Measurements from ENCODE around the gene CST3. TPM values are rescaled to one million over a fixed set of nuclear protein-coding genes. Genes with fewer than 3 reads are reported as not detected.
"Not testable (repeated sequence)": the region's sequence is repeated elsewhere in the genome, so short reads cannot be mapped to it uniquely, and the experiment has no call there.

Gene CST3
- 100 to 1,000 TPM; 131 to 207 (median 167) TPM for polyA plus RNA-seq (ENCODE audit: insufficient read length in 4 of 4)

GRCh38 chr20:23637282-23638221 is at the start of gene CST3:
CST3 (minus strand) TSS chr20:23637955; CDS start chr20:23637862, 93 bp downstream.
- peak; percentile 29 to 75 (median 58) for DNase-seq (ENCODE audit: low read depth in 4 of 4, low spot score in 2 of 4)

GRCh38 chr20:23686046-23686750 is 48.4 kb upstream of the CST3 start:
- DNase-seq (ENCODE audit: low read depth in 4 of 4, low spot score in 2 of 4) = no peak

- not testable (repeated sequence) for DNase-seq (ENCODE audit: low read depth in 4 of 4, low spot score in 2 of 4)
Measured at GRCh38 chr20:23685529-23685896, 47.8 kb upstream of the CST3 start.

- DNase-seq (ENCODE audit: low read depth in 4 of 4, low spot score in 2 of 4) = no peak
Measured at GRCh38 chr20:23684261-23684660, 46.5 kb upstream of the CST3 start.

- no peak for DNase-seq (ENCODE audit: low read depth in 4 of 4, low spot score in 2 of 4)
Measured at GRCh38 chr20:23683807-23684206, 46.1 kb upstream of the CST3 start.

GRCh38 chr20:23683281-23683680 is 45.5 kb upstream of the CST3 start:
- DNase-seq (ENCODE audit: low read depth in 4 of 4, low spot score in 2 of 4) = no peak

GRCh38 chr20:23680146-23680545 is 42.4 kb upstream of the CST3 start:
- no peak for DNase-seq (ENCODE audit: low read depth in 4 of 4, low spot score in 2 of 4)

GRCh38 chr20:23679133-23680092 is 41.7 kb upstream of the CST3 start:
- no peak for DNase-seq (ENCODE audit: low read depth in 4 of 4, low spot score in 2 of 4)

GRCh38 chr20:23673209-23673608 is 35.5 kb upstream of the CST3 start:
- no peak for DNase-seq (ENCODE audit: low read depth in 4 of 4, low spot score in 2 of 4)

- no peak for DNase-seq (ENCODE audit: low read depth in 4 of 4, low spot score in 2 of 4)
Measured at GRCh38 chr20:23672158-23672557, 34.4 kb upstream of the CST3 start.

- DNase-seq (ENCODE audit: low read depth in 4 of 4, low spot score in 2 of 4) = no peak
Measured at GRCh38 chr20:23671479-23671878, 33.7 kb upstream of the CST3 start.

GRCh38 chr20:23670361-23670760 is 32.6 kb upstream of the CST3 start:
- no peak for DNase-seq (ENCODE audit: low read depth in 4 of 4, low spot score in 2 of 4)

- DNase-seq (ENCODE audit: low read depth in 4 of 4, low spot score in 2 of 4) = no peak
Measured at GRCh38 chr20:23669866-23670265, 32.1 kb upstream of the CST3 start.

GRCh38 chr20:23669327-23669726 is 31.6 kb upstream of the CST3 start:
- no peak for DNase-seq (ENCODE audit: low read depth in 4 of 4, low spot score in 2 of 4)

GRCh38 chr20:23668477-23668951 is 30.8 kb upstream of the CST3 start:
- DNase-seq (ENCODE audit: low read depth in 4 of 4, low spot score in 2 of 4) = peak in 3 of 4 donors; percentile 16 to 48 (median 26)

GRCh38 chr20:23667666-23668065 is 29.9 kb upstream of the CST3 start:
- DNase-seq (ENCODE audit: low read depth in 4 of 4, low spot score in 2 of 4) = no peak

- no peak for DNase-seq (ENCODE audit: low read depth in 4 of 4, low spot score in 2 of 4)
Measured at GRCh38 chr20:23666698-23667097, 28.9 kb upstream of the CST3 start.

GRCh38 chr20:23666189-23666588 is 28.4 kb upstream of the CST3 start:
- no peak for DNase-seq (ENCODE audit: low read depth in 4 of 4, low spot score in 2 of 4)

- no peak for DNase-seq (ENCODE audit: low read depth in 4 of 4, low spot score in 2 of 4)
Measured at GRCh38 chr20:23664954-23665353, 27.2 kb upstream of the CST3 start.

- not testable (repeated sequence) for DNase-seq (ENCODE audit: low read depth in 4 of 4, low spot score in 2 of 4)
Measured at GRCh38 chr20:23664046-23664445, 26.3 kb upstream of the CST3 start.

Measured in left renal cortex interstitium (tissue), 4 donors.